SK-N-SH treated with all-trans-retinoic acid at 6 μM for 48 hours (cell line): ENCODE results near the gene MRPS2.

ENCODE experiments used
- CSRNP3 ChIP-seq: fragments of 250-450 bp; sonication (Bioruptor Pico); IDR thresholded peaks from 2 replicates; pipeline ENCODE4 v1.5.1; 2021; ENCODE audit warnings: mild to moderate bottlenecking, moderate library complexity
- GLIS3 ChIP-seq: fragments of 250-450 bp; sonication (Bioruptor Pico); IDR thresholded peaks from 2 replicates; pipeline ENCODE4 v1.5.0; 2020; ENCODE audit warnings: mild to moderate bottlenecking, moderate library complexity
- RARB ChIP-seq: fragments of 250-450 bp; sonication (Bioruptor Pico); IDR thresholded peaks from 2 replicates; pipeline ENCODE4 v1.8.0; 2021; ENCODE audit warnings: mild to moderate bottlenecking, moderate library complexity

DNA sequence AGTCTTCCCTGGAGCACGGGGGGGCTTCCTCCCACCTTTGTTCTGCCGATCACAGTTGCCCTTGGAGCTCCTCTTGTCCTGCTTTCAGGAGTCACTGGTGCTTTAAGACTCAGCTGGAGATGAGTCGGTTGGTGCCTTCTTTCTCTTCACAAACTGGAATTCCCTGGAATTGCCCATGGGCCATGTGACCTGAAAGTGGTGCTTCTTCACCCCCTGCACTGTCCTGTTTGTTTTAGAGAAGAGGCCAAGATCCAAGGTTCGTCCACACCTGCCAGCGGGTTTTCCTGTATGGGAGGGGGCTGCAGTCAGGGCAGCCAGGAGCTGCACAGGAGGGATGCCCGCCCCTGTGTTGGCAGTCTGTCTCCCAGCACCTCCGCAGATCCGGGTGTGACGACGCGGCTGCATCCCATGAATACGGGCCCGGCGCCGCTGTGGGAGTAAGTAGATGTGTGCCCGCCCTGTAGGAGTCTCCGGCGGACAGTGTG is 9.5 kb upstream of the MRPS2 start:
- TF ChIP-seq RARB (no peak), CSRNP3 (CRISPR knock-in tag) (no peak), GLIS3 (CRISPR knock-in tag) (no peak)
